DOHH2 (cell line): ENCODE measurements around the gene CCDC182.

ENCODE experiments used
- CTCF ChIP-seq: fragments of 200-600 bp; sonication (generic); IDR thresholded peaks from one replicate; pipeline ENCODE4 v1.5.1; 2014; ENCODE audit warnings: antibody characterized with exemption, mild to moderate bottlenecking, low read depth, low read length; ENCODE audit not compliant: poor library complexity, severe bottlenecking
- EZH2phosphoT487 ChIP-seq: fragments of 200-600 bp; sonication (generic); IDR thresholded peaks from 2 replicates; pipeline ENCODE4 v1.6.1; 2017; ENCODE audit warnings: borderline replicate concordance, mild to moderate bottlenecking, antibody characterized with exemption, low read length, moderate library complexity, mixed read lengths

GRCh38 chr17:57744195-57745170, 616 bp downstream of the CCDC182 start:
- TF ChIP-seq CTCF (no peak), EZH2phosphoT487 (no peak)
